ENCODE data around the gene LYST.
"Not testable (repeated sequence)": the region's sequence is repeated elsewhere in the genome, so short reads cannot be mapped to it uniquely, and the experiment has no call there.

Gene LYST

GRCh38 chr1:235821361-235821981 is 45.2 kb downstream of the LYST start:
- DNase-seq (ENCODE audit: low read depth), result no peak

DNA sequence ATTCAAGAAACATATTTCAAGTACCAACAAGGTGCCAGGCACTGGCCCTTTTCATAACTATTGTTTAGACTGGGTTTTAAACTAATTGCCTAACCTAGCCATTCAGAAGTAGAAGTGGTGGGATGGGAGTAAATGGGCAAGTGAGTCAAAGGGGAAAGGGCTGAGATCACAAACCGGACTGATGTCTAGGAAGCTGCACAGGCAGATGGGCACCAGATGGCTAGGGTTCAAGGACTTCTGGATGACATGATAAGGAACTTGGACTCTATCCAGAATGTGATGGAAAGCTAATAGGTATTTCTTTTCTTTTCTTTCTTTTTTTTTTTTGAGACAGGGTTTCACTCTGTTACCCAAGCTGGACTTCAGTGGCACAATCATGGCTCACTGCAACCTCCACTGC is 46.6 kb downstream of the LYST start:
- no peak for DNase-seq (ENCODE audit: low read depth)

DNA sequence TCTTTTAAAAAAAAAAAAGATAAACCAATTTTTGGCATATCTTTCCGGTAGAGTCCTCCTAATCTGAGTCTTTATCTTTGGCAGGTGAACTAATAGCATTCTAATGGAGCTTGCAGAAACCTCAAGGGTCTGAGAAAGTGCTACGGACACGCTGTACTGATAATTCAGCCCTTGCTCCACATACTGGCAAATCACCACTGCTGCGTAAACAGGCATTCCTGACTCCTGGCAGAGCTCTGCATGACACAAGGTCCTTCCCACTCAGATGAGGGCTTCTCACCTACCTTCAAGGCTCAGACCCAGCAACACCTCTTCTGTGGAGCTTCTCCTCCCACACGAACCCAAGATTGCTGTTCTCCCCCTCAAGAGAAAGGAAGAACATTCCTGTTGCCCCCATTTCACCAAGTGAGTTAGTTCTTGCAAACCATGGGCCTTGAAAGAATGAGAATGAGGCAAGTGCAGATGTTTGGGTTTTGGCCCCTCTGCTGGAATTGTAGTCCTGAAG is 48.0 kb downstream of the LYST start:
- DNase-seq (ENCODE audit: low read depth), result no peak

- DNase-seq (ENCODE audit: low read depth), result no peak
Measured at GRCh38 chr1:235817101-235817728, 49.5 kb downstream of the LYST start.

DNA sequence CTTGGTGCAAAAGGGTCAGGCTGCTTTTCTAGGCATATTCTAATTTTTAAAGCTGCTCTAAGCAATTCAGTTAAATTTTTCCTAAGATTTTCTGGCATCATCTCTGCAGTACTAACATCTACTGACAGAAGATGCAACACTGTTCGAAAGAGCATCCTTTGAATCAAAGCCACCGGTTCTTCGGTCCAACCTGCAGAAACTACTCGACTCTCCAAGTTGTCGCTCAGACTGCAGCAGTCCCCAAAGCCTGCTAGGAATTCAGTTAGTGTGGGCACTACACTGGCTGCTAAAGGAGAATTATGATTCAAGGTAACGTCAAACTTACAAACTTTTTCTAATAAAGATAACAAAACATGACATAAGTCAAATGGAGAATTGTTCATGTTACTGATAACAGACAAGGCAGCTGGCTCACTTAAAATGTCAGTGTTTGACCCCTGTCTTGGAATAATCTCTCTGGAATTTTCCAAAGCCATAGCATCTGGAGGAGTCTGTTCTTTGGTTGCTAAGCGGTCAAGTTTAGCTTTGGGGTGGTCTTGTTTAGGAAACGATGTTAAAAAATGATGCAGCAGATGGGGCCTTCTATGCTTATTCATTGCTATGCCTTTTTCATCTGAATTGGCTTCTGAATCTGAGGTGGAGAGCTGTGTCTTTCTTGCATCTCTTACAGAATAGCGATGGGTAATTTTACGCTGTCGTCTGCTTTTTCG is 56.9 kb downstream of the LYST start:
- no peak for DNase-seq (ENCODE audit: low read depth)

DNA sequence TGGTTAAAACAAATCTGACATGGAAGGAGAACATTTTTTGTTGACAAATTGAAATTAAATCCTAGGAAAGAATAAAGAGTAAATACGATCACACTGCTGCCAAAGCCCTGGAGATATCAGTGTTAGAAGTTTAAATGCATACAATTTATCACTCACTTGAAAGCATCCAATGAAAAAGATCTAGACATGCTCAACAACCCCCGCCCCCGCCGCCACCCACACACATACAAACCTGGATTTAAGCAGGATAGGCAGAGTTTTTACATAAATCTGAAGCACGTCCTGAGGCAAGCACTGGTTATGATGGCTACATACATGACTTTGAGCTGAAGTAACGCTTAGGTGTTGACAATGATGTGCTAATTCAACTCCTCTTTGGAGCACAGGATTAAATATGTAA is 58.5 kb downstream of the LYST start:
- no peak for DNase-seq (ENCODE audit: low read depth)

DNA sequence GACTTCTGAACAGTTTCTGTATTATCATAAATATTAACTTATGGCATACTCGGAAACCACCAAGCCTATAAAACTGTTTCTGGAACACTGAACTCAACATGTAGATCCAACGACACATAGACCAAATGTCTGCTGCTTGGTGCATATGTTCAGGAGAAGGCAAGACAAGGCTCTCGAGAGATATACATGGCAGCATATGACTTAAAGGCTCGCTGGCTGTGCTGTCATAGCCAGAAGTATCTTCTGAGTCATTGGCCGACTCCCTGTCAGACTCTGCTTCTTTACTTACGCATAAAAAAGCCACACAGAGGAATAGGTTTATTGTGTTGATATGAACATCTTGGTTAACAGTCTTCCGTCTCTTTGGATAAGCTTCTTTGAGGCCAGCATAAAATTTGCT is 60.6 kb downstream of the LYST start:
- DNase-seq (ENCODE audit: low read depth), result no peak

DNA sequence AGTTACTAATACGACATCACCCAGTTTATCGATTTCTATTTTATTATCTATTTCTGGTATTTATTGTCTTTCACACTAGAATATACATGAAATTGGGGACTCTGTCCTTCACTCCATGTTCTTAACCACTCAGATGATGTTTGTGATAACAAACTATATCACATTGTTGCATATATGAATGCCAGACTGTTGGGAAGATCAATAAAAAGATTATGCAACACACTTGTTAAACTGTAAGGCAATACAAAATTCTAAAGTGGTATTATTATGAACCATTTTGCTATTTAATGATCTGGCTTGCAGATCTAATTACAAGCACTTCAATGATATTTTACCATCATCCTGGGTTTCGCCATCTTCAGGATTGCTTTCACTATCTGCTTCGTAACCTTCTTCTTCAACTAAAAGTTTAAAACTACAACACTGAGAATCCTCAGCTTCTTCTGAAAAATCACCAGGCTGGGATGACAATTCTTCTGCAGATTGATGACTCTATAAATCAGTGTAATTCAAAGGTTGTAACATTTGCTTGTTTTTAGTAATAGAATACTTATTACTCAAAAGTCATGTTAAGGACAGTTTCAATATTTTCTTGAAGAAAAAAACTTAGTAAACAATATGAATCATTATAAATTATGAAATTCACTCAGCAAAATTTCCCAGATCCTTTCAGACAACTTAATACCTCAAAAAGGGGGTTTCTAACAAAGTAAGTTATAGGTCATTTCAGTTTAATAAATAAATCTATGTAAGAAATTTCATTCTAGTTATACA is 63.9 kb downstream of the LYST start:
- DNase-seq (ENCODE audit: low read depth), result no peak

- DNase-seq (ENCODE audit: low read depth), result no peak
Measured at GRCh38 chr1:235799264-235799663, 67.4 kb downstream of the LYST start.

- no peak for DNase-seq (ENCODE audit: low read depth)
Measured at GRCh38 chr1:235791532-235792060, 75.1 kb downstream of the LYST start.

DNA sequence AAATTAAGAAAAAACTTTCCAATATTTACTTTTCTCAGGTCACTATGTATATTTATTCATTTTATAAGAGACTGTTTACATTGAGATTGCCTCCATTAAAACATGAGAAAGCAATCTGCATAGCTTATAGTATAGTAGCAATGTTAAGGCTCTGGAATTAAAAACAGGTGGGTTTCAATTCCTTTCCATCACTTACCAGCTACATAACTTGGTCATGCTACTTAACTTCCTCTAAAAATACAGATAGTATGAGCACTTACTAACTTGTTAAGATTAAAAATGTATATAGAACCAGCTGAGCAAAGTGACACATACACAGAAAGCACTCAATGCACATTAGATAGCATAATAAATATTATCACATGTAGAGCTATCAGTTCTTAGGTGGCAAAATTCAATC is 76.6 kb downstream of the LYST start:
- DNase-seq (ENCODE audit: low read depth), result no peak

GRCh38 chr1:235786227-235786898 is 80.3 kb downstream of the LYST start:
- DNase-seq (ENCODE audit: low read depth), result not testable (repeated sequence)

GRCh38 chr1:235784950-235785349 is 81.8 kb downstream of the LYST start:
- no peak for DNase-seq (ENCODE audit: low read depth)

DNA sequence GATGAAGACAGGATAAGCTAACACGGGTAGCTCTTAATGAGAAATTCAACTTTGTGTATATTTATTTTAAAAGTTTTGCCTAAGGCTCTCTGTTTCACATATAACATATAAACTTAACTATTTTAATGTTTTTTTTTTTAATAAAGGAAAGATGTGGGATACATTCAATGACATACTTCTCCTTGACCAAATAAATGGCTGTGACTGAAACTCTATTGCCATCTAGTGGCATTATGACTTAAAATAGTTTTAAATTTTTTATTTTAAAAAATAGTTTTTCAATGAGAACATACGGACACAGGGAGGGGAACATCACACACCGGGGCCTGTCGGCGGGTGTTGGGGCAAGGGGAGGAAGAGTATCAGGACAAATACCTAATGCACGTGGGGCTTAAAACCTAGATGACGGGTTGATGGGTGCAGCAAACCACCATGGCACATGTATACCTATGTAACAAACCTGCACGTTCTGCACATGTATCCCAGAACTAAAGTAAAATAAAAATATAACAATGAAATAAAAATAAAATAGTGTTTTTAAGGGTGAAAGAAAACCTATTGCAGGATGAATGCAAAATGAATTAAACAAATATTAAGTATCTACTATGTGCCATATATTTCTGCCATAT is 83.4 kb downstream of the LYST start:
- DNase-seq (ENCODE audit: low read depth), result peak; percentile 22

GRCh38 chr1:235782601-235783000 is 84.1 kb downstream of the LYST start:
- peak; percentile 33 for DNase-seq (ENCODE audit: low read depth)

DNA sequence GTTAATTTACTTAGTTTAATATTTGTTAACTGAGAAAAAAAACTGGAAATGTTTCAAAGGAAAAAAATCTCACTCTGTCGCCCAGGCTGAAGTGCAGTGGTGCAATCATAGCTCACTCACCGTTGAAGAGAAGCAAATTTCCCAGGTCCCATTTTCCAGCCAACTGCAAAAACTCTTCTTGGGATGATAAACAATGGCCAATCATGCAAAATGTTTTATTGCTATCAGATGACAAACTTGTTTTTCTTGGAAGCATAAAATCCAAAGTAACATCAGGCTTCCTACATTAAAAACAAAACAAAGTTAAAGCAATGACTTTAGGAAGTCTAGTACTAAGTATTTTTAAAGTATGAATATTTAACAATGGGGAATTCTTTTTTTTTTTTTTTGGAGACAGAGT is 84.9 kb downstream of the LYST start:
- no peak for DNase-seq (ENCODE audit: low read depth)

GRCh38 chr1:235779770-235780169 is 86.9 kb downstream of the LYST start:
- no peak for DNase-seq (ENCODE audit: low read depth)

DNA sequence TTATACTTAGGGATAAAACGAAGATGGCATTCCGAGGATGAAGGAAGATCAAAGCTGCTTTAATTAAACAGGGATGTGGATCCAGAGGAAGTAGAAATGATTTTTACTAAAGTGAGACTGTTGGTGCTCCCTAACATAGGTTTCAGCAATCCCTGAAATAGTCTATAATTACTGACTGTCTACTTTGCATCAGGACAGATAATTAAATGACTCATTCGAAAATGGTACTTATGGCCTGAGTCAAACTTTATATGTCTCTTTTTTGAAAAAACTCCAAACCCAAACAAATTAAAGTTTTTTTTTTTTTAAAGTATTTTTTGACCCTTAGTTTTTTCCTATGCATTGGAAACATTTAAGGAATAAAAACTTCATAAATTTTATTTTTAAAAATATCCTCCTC is 90.3 kb downstream of the LYST start:
- no peak for DNase-seq (ENCODE audit: low read depth)

DNA sequence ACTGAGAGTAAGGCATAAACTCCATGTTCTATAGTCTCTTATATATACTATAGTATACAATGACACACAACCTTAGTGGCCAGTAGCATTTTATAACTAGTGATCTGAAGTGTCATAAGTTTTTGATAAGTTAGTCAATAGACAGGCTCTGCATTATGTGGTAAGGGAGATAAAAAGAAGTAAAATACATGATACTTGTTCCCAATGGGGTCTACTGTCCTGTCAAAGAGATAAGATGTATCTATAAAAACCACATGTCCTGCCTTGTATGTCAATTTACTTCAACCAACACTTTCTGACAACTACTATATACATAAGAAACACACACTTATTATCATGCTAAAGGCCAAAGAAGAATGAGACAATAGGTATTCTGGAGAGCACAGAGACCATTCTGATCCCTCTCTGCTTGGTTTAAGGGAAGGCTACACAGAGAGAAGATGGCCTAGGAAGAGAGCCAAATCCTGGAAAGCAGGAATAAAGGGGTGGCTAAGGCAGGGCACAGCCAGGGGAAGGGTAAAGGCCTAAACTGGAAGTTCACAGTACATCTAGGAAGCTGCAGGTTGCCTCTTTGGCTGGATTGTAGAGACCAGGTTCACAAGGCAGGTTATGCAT is 91.4 kb downstream of the LYST start:
- DNase-seq (ENCODE audit: low read depth), result no peak

DNA sequence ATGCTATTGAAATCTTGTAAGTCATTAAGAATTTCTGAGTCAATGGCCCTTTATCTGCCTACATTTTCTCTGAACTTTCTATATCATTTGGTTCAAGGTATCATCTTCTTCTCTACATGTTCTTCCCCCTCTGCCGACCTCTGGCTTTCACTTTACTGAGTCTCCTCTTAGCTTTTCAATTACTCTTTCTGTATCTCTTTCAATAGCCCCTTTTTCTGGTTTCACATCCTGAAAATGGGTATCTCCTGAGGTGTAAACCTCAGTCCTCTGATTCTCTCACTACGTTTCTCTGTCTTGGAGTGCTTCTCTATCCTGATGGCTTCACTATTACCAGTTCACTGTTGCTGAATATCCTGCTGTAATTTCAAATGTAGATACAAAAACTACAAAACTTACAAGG is 98.9 kb downstream of the LYST start:
- no peak for DNase-seq (ENCODE audit: low read depth)

GRCh38 chr1:235766794-235767285 is 99.9 kb downstream of the LYST start:
- no peak for DNase-seq (ENCODE audit: low read depth)

Measured in HS-27A (cell line).